HCT116 (cell line): ENCODE data around the gene ACBD5. TPM values are rescaled to one million over a fixed set of nuclear protein-coding genes. Genes with fewer than 3 reads are reported as not detected.

Source experiments
- ATAC-seq: fragments of 200-7000 bp; cut with Tn5 transposase; 2 replicates; pipeline ENCODE4 v1.9.1; 2020; ENCODE audit warnings: mild to moderate bottlenecking, moderate library complexity
- BruUV-seq: library from RNA; stranded (reverse); fragments of 400-500 nt; replicated peaks from 2 replicates; lab custom pipeline; 2021; lab: Mats Ljungman, UMichigan
- CTCF ChIA-PET: fragments of 300-600 bp; sonication (Branson Sonifier 250); formaldehyde crosslinking; loops from one replicate; lab custom pipeline; 2021; ENCODE audit warnings: antibody characterized with exemption; lab: Charles Lee
- POLR2A ChIA-PET: fragments of 300-600, 350-600 bp; sonication (Branson Sonifier 250); formaldehyde crosslinking; loops from one replicate; lab custom pipeline; 2021; ENCODE audit warnings: antibody characterized with exemption; lab: Charles Lee
- RAD21 ChIA-PET, 2 experiments: fragments of 300-600 bp; sonication (Branson Sonifier 250); formaldehyde crosslinking; loops; one replicate each; lab custom pipeline; 2023; ENCODE audit warnings: low total read pairs in 2 of 2; ENCODE audit not compliant: uncharacterized antibody in 2 of 2, unreplicated experiment in 2 of 2, low non-redundant PET in 1 of 2; lab: Charles Lee
- DNase-seq: peaks from one replicate; pipeline ENCODE4 v3.0.0-alpha.2; 2010; ENCODE audit warnings: low read depth, low spot score
- H2AFZ ChIP-seq: fragments of 200-600 bp; shearing (Covaris generic), sonication (generic); 2 replicates; pipeline ENCODE4 v1.6.1; 2017; ENCODE audit warnings: low read depth, mixed run types, mixed read lengths, antibody characterized with exemption, low read length; ENCODE audit not compliant: poor library complexity, severe bottlenecking
- H3K27ac ChIP-seq: 2 replicates; pipeline ENCODE4 v1.5.1; 2012; ENCODE audit warnings: low read depth, low read length
- H3K27me3 ChIP-seq: fragments of 200-600 bp; sonication (generic); 2 replicates; pipeline ENCODE4 v1.6.1; 2016; ENCODE audit warnings: mixed run types, low read length, mixed read lengths; ENCODE audit not compliant: insufficient read depth
- H3K36me3 ChIP-seq, 2 experiments: fragments of 200-500 bp in 1 of 2; fragments of 200-600 bp in 1 of 2; sonication (Bioruptor generic) in 1 of 2; sonication (generic) in 1 of 2; 2 replicates each; pipeline versions ENCODE4 v1.5.1 to v1.6.1; 2014 to 2016; ENCODE audit warnings: low read length in 2 of 2, inconsistent platforms in 1 of 2, mixed read lengths in 1 of 2, mixed run types in 1 of 2; ENCODE audit not compliant: insufficient read depth in 2 of 2, control insufficient read depth in 1 of 2
- H3K4me1 ChIP-seq, 2 experiments: fragments of 200-600 bp in 1 of 2; sonication (generic) in 1 of 2; 2 replicates each; pipeline versions ENCODE4 v1.5.1 to v1.6.1; 2012 to 2017; ENCODE audit warnings: low read length in 2 of 2, inconsistent platforms in 1 of 2, mild to moderate bottlenecking in 1 of 2, mixed read lengths in 1 of 2, mixed run types in 1 of 2, moderate library complexity in 1 of 2; ENCODE audit not compliant: insufficient read depth in 2 of 2, control insufficient read depth in 1 of 2
- H3K4me2 ChIP-seq: fragments of 200-600 bp; sonication (generic); 2 replicates; pipeline ENCODE4 v1.6.1; 2017; ENCODE audit warnings: mixed run types, low read length, mixed read lengths
- H3K4me3 ChIP-seq, 2 experiments: fragments of 200-600 bp in 1 of 2; sonication (generic) in 1 of 2; replicated peaks in 1 of 2; 2 replicates each; pipeline ENCODE4 v1.5.1; 2011 to 2016; ENCODE audit warnings: low read length in 2 of 2, control low read depth in 1 of 2, low read depth in 1 of 2, mild to moderate bottlenecking in 1 of 2, mixed read lengths in 1 of 2, mixed run types in 1 of 2
- H3K79me2 ChIP-seq: fragments of 200-600 bp; sonication (generic); 2 replicates; pipeline ENCODE4 v1.6.1; 2017; ENCODE audit warnings: mild to moderate bottlenecking, mixed run types, low read length, moderate library complexity, mixed read lengths; ENCODE audit not compliant: insufficient read depth
- H3K9ac ChIP-seq: fragments of 200-600 bp; sonication (generic); 2 replicates; pipeline ENCODE4 v1.6.1; 2016; ENCODE audit warnings: low read length, mixed read lengths
- H3K9me2 ChIP-seq: fragments of 200-600 bp; sonication (generic), shearing (Covaris generic); 2 replicates; pipeline ENCODE4 v1.6.1; 2017; ENCODE audit warnings: mixed run types, mild to moderate bottlenecking, moderate library complexity; ENCODE audit not compliant: insufficient read depth
- H3K9me3 ChIP-seq, 2 experiments: fragments of 200-500 bp in 1 of 2; fragments of 200-600 bp in 1 of 2; sonication (Bioruptor generic) in 1 of 2; sonication (generic) in 1 of 2; 2 replicates each; pipeline ENCODE4 v1.6.1; 2014 to 2017; ENCODE audit warnings: low read length in 2 of 2, mixed read lengths in 2 of 2, inconsistent platforms in 1 of 2, low read depth in 1 of 2, mild to moderate bottlenecking in 1 of 2, mixed run types in 1 of 2, moderate library complexity in 1 of 2; ENCODE audit not compliant: control insufficient read depth in 1 of 2, insufficient read depth in 1 of 2
- H4K20me1 ChIP-seq: fragments of 200-600 bp; sonication (generic), shearing (Covaris generic); 2 replicates; pipeline ENCODE4 v1.6.1; 2017; ENCODE audit warnings: mixed run types, mild to moderate bottlenecking, moderate library complexity; ENCODE audit not compliant: insufficient read depth
- CBX3 ChIP-seq: IDR thresholded peaks from 2 replicates; pipeline ENCODE4 v1.6.1; 2012; ENCODE audit warnings: low read depth
- EGR1 ChIP-seq: IDR thresholded peaks from 2 replicates; pipeline ENCODE4 v1.6.1; 2012; ENCODE audit warnings: low read depth
- EZH2 ChIP-seq: fragments of 200-600 bp; sonication (generic); IDR thresholded peaks from 2 replicates; pipeline ENCODE4 v1.6.1; 2017; ENCODE audit warnings: antibody characterized with exemption, mixed run types
- EZH2phosphoT487 ChIP-seq: fragments of 200-600 bp; IDR thresholded peaks from 2 replicates; pipeline ENCODE4 v1.6.1; 2018; ENCODE audit warnings: antibody characterized with exemption, borderline replicate concordance
- FOSL1 ChIP-seq: IDR thresholded peaks from 2 replicates; pipeline ENCODE4 v1.6.1; 2012; ENCODE audit warnings: low read depth
- JUND ChIP-seq: IDR thresholded peaks from 2 replicates; pipeline ENCODE4 v1.6.1; 2012
- POLR2A ChIP-seq: IDR thresholded peaks from 2 replicates; pipeline ENCODE4 v1.7.0; 2011; ENCODE audit warnings: borderline replicate concordance; ENCODE audit not compliant: insufficient read depth, insufficient read length; ENCODE audit errors: extremely low read depth
- POLR2AphosphoS5 ChIP-seq: IDR thresholded peaks from 2 replicates; pipeline ENCODE4 v1.6.1; 2011; ENCODE audit warnings: mild to moderate bottlenecking, low read depth, low read length, moderate library complexity
- RAD21 ChIP-seq: IDR thresholded peaks from 2 replicates; pipeline ENCODE4 v1.6.1; 2012; ENCODE audit warnings: low read depth, mild to moderate bottlenecking
- SIN3A ChIP-seq: IDR thresholded peaks from 2 replicates; pipeline ENCODE4 v1.6.1; 2012; ENCODE audit warnings: low read depth
- SRF ChIP-seq: IDR thresholded peaks from 2 replicates; pipeline ENCODE4 v1.6.1; 2012; ENCODE audit warnings: low read depth
- TCF7L2 ChIP-seq: IDR thresholded peaks from 2 replicates; pipeline ENCODE4 v1.7.0; 2011; ENCODE audit warnings: borderline replicate concordance, inconsistent platforms; ENCODE audit not compliant: insufficient read depth, insufficient read length; ENCODE audit errors: extremely low read depth
- YY1 ChIP-seq: IDR thresholded peaks from 2 replicates; pipeline ENCODE4 v1.6.1; 2011; ENCODE audit warnings: low read length, low read depth, moderate library complexity, mild to moderate bottlenecking; ENCODE audit not compliant: insufficient replicate concordance; ENCODE audit errors: extremely low read depth
- ZBTB33 ChIP-seq: IDR thresholded peaks from 2 replicates; pipeline ENCODE4 v1.6.1; 2011; ENCODE audit warnings: mild to moderate bottlenecking, low read length, moderate library complexity; ENCODE audit not compliant: insufficient replicate concordance; ENCODE audit errors: extremely low read depth
- ZFX ChIP-seq: fragments of 450-650 bp; IDR thresholded peaks from 2 replicates; pipeline ENCODE4 v1.6.1; 2017
- ZNF274 ChIP-seq: fragments of 200-500 bp; sonication (Bioruptor generic); IDR thresholded peaks from 2 replicates; pipeline ENCODE4 v1.6.1; 2014; ENCODE audit warnings: mild to moderate bottlenecking, low read depth, low read length, inconsistent platforms
- intact Hi-C: fragments of 100-400 bp; cut with micrococcal nuclease; formaldehyde crosslinking; loops from 2 replicates; pipeline ENCODE4 v1.10.0; 2022
- total RNA-seq: library from RNA; stranded (reverse); gene quantifications from one replicate; pipeline ENCODE4 v1.2.1, GENCODE V29; 2021; ENCODE audit not compliant: unreplicated experiment
- TF ChIP-seq, protein P1 (sequence below): IDR thresholded peaks from 2 replicates; pipeline ENCODE4 v1.6.1; 2012
- TF ChIP-seq, protein P2 (sequence below): IDR thresholded peaks from 2 replicates; pipeline ENCODE4 v1.6.1; 2012
- TF ChIP-seq, protein P3 (sequence below): IDR thresholded peaks from 2 replicates; pipeline ENCODE4 v1.6.1; 2012; ENCODE audit warnings: low read depth

ACBD5 gene
- total RNA-seq, 1 experiment from 2014 or later, result 19.5 TPM

DNA sequence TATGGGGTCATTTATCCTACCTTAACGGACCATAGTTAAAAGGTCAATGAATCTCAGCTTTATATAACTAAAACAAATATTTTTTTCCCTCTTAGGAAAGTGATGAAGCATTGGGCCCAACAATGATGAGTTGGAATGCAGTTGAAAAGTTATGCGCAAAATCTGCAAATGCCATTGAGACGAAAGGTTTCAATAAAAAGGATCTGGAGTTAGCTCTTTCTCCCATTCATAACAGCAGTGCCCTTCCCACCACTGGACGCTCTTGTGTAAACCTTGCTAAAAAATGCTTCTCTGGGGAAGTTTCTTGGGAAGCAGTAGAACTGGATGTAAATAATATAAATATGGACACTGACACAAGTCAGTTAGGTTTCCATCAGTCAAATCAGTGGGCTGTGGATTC, 70.7 kb downstream of the ACBD5 start:
- Histone ChIP-seq H3K4me1 (no peaks in the 10 kb centered on the region), H4K20me1 (no peaks in the 10 kb centered on the region), H3K9me2 (no peaks in the 10 kb centered on the region), H3K27ac (no peak overlapping the region), H3K9me3 (no peaks in the 10 kb centered on the region), H3K79me2 (no peaks in the 10 kb centered on the region), H3K27me3 (no peaks in the 10 kb centered on the region), H3K9ac (no peak overlapping the region), H2AFZ (no peak overlapping the region), H3K4me3 (no peak overlapping the region), H3K36me3 (peaks cover 35 to 43% of the 10 kb centered on the region in 2 experiments), H3K4me2 (no peak overlapping the region)
- CTCF ChIA-PET, result no interaction called here
- intact Hi-C loops, result no loop called here
- BruUV-seq, result no TSS peak
- POLR2A ChIA-PET, result no interaction called here
- RAD21 ChIA-PET, result no interaction called here
- no peak for ATAC-seq
- TF ChIP-seq EGR1 (no peak), ZFX (no peak), EZH2 (no peak), JUND (no peak), EZH2phosphoT487 (no peak), SRF (no peak), ZNF274 (no peak), TCF7L2 (no peak), RAD21 (no peak), SIN3A (no peak), CBX3 (no peak), POLR2AphosphoS5 (no peak), ZBTB33 (no peak), YY1 (no peak), POLR2A (no peak), FOSL1 (no peak)
- TF ChIP-seq, protein P1, sequence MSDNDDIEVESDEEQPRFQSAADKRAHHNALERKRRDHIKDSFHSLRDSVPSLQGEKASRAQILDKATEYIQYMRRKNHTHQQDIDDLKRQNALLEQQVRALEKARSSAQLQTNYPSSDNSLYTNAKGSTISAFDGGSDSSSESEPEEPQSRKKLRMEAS, result no peak
- TF ChIP-seq, protein P2, sequence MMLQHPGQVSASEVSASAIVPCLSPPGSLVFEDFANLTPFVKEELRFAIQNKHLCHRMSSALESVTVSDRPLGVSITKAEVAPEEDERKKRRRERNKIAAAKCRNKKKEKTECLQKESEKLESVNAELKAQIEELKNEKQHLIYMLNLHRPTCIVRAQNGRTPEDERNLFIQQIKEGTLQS, result no peak
- TF ChIP-seq, protein P3, sequence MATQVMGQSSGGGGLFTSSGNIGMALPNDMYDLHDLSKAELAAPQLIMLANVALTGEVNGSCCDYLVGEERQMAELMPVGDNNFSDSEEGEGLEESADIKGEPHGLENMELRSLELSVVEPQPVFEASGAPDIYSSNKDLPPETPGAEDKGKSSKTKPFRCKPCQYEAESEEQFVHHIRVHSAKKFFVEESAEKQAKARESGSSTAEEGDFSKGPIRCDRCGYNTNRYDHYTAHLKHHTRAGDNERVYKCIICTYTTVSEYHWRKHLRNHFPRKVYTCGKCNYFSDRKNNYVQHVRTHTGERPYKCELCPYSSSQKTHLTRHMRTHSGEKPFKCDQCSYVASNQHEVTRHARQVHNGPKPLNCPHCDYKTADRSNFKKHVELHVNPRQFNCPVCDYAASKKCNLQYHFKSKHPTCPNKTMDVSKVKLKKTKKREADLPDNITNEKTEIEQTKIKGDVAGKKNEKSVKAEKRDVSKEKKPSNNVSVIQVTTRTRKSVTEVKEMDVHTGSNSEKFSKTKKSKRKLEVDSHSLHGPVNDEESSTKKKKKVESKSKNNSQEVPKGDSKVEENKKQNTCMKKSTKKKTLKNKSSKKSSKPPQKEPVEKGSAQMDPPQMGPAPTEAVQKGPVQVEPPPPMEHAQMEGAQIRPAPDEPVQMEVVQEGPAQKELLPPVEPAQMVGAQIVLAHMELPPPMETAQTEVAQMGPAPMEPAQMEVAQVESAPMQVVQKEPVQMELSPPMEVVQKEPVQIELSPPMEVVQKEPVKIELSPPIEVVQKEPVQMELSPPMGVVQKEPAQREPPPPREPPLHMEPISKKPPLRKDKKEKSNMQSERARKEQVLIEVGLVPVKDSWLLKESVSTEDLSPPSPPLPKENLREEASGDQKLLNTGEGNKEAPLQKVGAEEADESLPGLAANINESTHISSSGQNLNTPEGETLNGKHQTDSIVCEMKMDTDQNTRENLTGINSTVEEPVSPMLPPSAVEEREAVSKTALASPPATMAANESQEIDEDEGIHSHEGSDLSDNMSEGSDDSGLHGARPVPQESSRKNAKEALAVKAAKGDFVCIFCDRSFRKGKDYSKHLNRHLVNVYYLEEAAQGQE, result no peak
- no peak for DNase-seq
